OCI-LY3 (cell line): Measurements from ENCODE around the gene SLC36A2.

ENCODE experiments used
- CTCF ChIP-seq: fragments of 200-600, 300-600 bp; sonication (generic); IDR thresholded peaks from 2 replicates; pipeline ENCODE4 v1.5.1; 2014; ENCODE audit warnings: antibody characterized with exemption, low read length, low read depth
- EZH2phosphoT487 ChIP-seq: fragments of 200-600 bp; shearing (Covaris generic); IDR thresholded peaks from 2 replicates; pipeline ENCODE4 v1.6.1; 2018; ENCODE audit warnings: antibody characterized with exemption, mixed run types, low read depth

GRCh38 chr5:151278845-151279244, 68.5 kb downstream of the SLC36A2 start:
- TF ChIP-seq CTCF (no peak), EZH2phosphoT487 (no peak)
